Ishikawa (cell line): Measurements from ENCODE around the gene CDR2.

ENCODE experiments used
- CEBPB ChIP-seq: IDR thresholded peaks from 2 replicates; pipeline ENCODE4 v1.6.1; 2012
- CREB1 ChIP-seq: IDR thresholded peaks from 2 replicates; pipeline ENCODE4 v1.6.1; 2012; ENCODE audit warnings: low read depth
- EGR1 ChIP-seq: IDR thresholded peaks from 2 replicates; pipeline ENCODE4 v1.6.1; 2012
- EP300 ChIP-seq: IDR thresholded peaks from 2 replicates; pipeline ENCODE4 v1.6.1; 2012; ENCODE audit warnings: borderline replicate concordance
- FOXM1 ChIP-seq: IDR thresholded peaks from 2 replicates; pipeline ENCODE4 v1.6.1; 2012; ENCODE audit warnings: low read depth, borderline replicate concordance
- MAX ChIP-seq: IDR thresholded peaks from 2 replicates; pipeline ENCODE4 v1.6.1; 2012
- NFIC ChIP-seq: IDR thresholded peaks from 2 replicates; pipeline ENCODE4 v1.6.1; 2012
- RAD21 ChIP-seq: IDR thresholded peaks from 2 replicates; pipeline ENCODE4 v1.6.1; 2012; ENCODE audit warnings: low read depth
- REST ChIP-seq: IDR thresholded peaks from 2 replicates; pipeline ENCODE4 v1.6.1; 2012; ENCODE audit warnings: low read depth, mild to moderate bottlenecking
- TAF1 ChIP-seq: IDR thresholded peaks from 2 replicates; pipeline ENCODE4 v1.6.1; 2012; ENCODE audit warnings: low read depth, mild to moderate bottlenecking
- TCF12 ChIP-seq: IDR thresholded peaks from 2 replicates; pipeline ENCODE4 v1.6.1; 2012; ENCODE audit warnings: low read depth
- TEAD4 ChIP-seq: IDR thresholded peaks from 2 replicates; pipeline ENCODE4 v1.6.1; 2012
- USF1 ChIP-seq: IDR thresholded peaks from 2 replicates; pipeline ENCODE4 v1.6.1; 2012
- YY1 ChIP-seq: IDR thresholded peaks from 2 replicates; pipeline ENCODE4 v1.6.1; 2012; ENCODE audit warnings: low read depth
- ZBTB7A ChIP-seq: IDR thresholded peaks from 2 replicates; pipeline ENCODE4 v1.6.1; 2012; ENCODE audit warnings: low read depth

Gene CDR2

GRCh38 chr16:22386976-22387375 lies 12.6 kb upstream of the CDR2 start:
- no peak for TF ChIP-seq TAF1
- TF ChIP-seq EP300 = peak; percentile 61; the same call in 1 of the 2 replicates
- 0 out of 2 replicates have a peak, but pooled peaks have one; percentile 37 for TF ChIP-seq MAX
- peak; percentile 55; the same call in 1 of the 2 replicates for TF ChIP-seq CEBPB
- TF ChIP-seq USF1 = no peak
- peak; percentile 81 for TF ChIP-seq TCF12
- no peak for TF ChIP-seq YY1
- TF ChIP-seq ZBTB7A = no peak
- peak; percentile 25; the same call in 1 of the 2 replicates for TF ChIP-seq FOXM1
- TF ChIP-seq CREB1 = no peak
- TF ChIP-seq REST = no peak
- peak; percentile 97 for TF ChIP-seq TEAD4
- TF ChIP-seq RAD21 = 0 out of 2 replicates have a peak, but pooled peaks have one; percentile 9
- no peak for TF ChIP-seq EGR1
- peak; percentile 88 for TF ChIP-seq NFIC

- TF ChIP-seq ZBTB7A (no peak), YY1 (no peak), EGR1 (no peak)
These were observed 10.8 kb upstream of the CDR2 start for GRCh38 chr16:22385196-22385595.

GRCh38 chr16:22383827-22384226 lies 9.4 kb upstream of the CDR2 start:
- no peak for TF ChIP-seq EP300
- TF ChIP-seq EGR1 = no peak
- TF ChIP-seq TCF12 = no peak
- no peak for TF ChIP-seq CREB1
- TF ChIP-seq FOXM1 = no peak
- no peak for TF ChIP-seq YY1
- no peak for TF ChIP-seq USF1
- no peak for TF ChIP-seq TAF1
- TF ChIP-seq MAX = no peak
- no peak for TF ChIP-seq ZBTB7A
- no peak for TF ChIP-seq NFIC
- no peak for TF ChIP-seq REST
- no peak for TF ChIP-seq TEAD4
- no peak for TF ChIP-seq RAD21
- no peak for TF ChIP-seq CEBPB

- TF ChIP-seq MAX (no peak), EGR1 (no peak), USF1 (no peak), TAF1 (no peak), EP300 (no peak), ZBTB7A (no peak), YY1 (no peak), RAD21 (no peak), REST (no peak), NFIC (no peak), CEBPB (no peak), CREB1 (no peak), TEAD4 (no peak), TCF12 (no peak), FOXM1 (no peak)
These were observed 7.0 kb upstream of the CDR2 start for GRCh38 chr16:22381392-22381791.
